ENCODE measurements around the gene DALRD3.
"Not testable (repeated sequence)": the region's sequence is repeated elsewhere in the genome, so short reads cannot be mapped to it uniquely, and the experiment has no call there.

Gene DALRD3

GRCh38 chr3:49012441-49013017 is 5.9 kb downstream of the DALRD3 start:
- Histone ChIP-seq H3K27ac (ENCODE audit: low read depth, low read length) (no peak overlapping the region), H3K4me1 (ENCODE audit: insufficient read depth, low read length) (peaks cover 14% of the 10 kb centered on the region), H3K27me3 (ENCODE audit: control insufficient read depth in 1 of 2, insufficient read depth in 2 of 2, low read length in 2 of 2) (no peaks in the 10 kb centered on the region), H3K36me3 (ENCODE audit: insufficient read depth, low read length) (peaks cover 23% of the 10 kb centered on the region), H3K9me3 (ENCODE audit: low read length) (no peaks in the 10 kb centered on the region), H3K4me3 (ENCODE audit: low read depth in 1 of 2, low read length in 2 of 2) (no peak overlapping the region), H3K9ac (ENCODE audit: low read length) (no peak overlapping the region)

- Histone ChIP-seq H3K9ac (ENCODE audit: low read length) (no peak overlapping the region), H3K27me3 (ENCODE audit: control insufficient read depth in 1 of 2, insufficient read depth in 2 of 2, low read length in 2 of 2) (no peaks in the 10 kb centered on the region), H3K27ac (ENCODE audit: low read depth, low read length) (no peak overlapping the region), H3K4me1 (ENCODE audit: insufficient read depth, low read length) (peaks cover 14% of the 10 kb centered on the region), H3K9me3 (ENCODE audit: low read length) (no peaks in the 10 kb centered on the region), H3K4me3 (ENCODE audit: low read depth in 1 of 2, low read length in 2 of 2) (no peak overlapping the region), H3K36me3 (ENCODE audit: insufficient read depth, low read length) (peaks cover 2% of the 10 kb centered on the region)
Observed at GRCh38 chr3:49009396-49009795, 9.0 kb downstream of the DALRD3 start.

DNA sequence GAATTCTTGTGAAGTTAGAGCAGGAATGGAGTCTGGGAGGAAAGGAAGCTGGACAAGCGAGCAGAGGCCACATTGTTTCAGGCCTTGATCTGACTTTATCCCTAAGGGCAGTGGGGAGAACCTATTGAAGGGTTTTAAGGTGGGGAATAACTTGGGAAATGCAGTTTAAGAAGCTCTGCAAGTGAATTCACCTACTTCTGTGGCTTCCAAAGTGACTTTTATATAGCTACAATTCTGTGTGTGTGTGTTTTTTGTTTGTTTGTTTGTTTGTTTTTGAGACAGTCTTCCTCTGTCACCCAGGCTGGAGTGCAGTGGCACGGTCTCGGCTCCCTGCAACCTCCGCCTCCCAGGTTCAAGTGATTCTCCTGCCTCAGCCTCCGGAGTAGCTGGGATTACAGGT is 9.8 kb downstream of the DALRD3 start:
- not testable (repeated sequence) for H3K27ac ChIP-seq (ENCODE audit: low read depth, low read length); H3K9me3 ChIP-seq (ENCODE audit: low read length); H3K36me3 ChIP-seq (ENCODE audit: insufficient read depth, low read length); H3K27me3 ChIP-seq (ENCODE audit: control insufficient read depth in 1 of 2, insufficient read depth in 2 of 2, low read length in 2 of 2)
- Histone ChIP-seq H3K4me1 (ENCODE audit: insufficient read depth, low read length) (peaks cover 14% of the 10 kb centered on the region), H3K4me3 (ENCODE audit: low read depth in 1 of 2, low read length in 2 of 2) (peak overlapping the region in 1 of 2 donors; percentile 54), H3K9ac (ENCODE audit: low read length) (peak overlapping the region; percentile 30)

- H3K4me3 ChIP-seq (ENCODE audit: low read depth in 1 of 2, low read length in 2 of 2) = peak overlapping the region; percentile 60 to 92
- no peaks in the 10 kb centered on the region for H3K36me3 ChIP-seq (ENCODE audit: insufficient read depth, low read length)
- H3K27ac ChIP-seq (ENCODE audit: low read depth, low read length) = peak overlapping the region; percentile 99
- peak overlapping the region; percentile 90 for H3K9ac ChIP-seq (ENCODE audit: low read length)
- peaks cover 14% of the 10 kb centered on the region for H3K4me1 ChIP-seq (ENCODE audit: insufficient read depth, low read length)
- H3K27me3 ChIP-seq (ENCODE audit: control insufficient read depth in 1 of 2, insufficient read depth in 2 of 2, low read length in 2 of 2) = no peaks in the 10 kb centered on the region
- no peaks in the 10 kb centered on the region for H3K9me3 ChIP-seq (ENCODE audit: low read length)
Observed at GRCh38 chr3:49007771-49008528, 10.4 kb downstream of the DALRD3 start.

- no peaks in the 10 kb centered on the region for H3K27me3 ChIP-seq (ENCODE audit: control insufficient read depth in 1 of 2, insufficient read depth in 2 of 2, low read length in 2 of 2)
- H3K4me3 ChIP-seq (ENCODE audit: low read depth in 1 of 2, low read length in 2 of 2) = peak within 1 kb of the TSS; percentile 60 to 92
- H3K9me3 ChIP-seq (ENCODE audit: low read length) = no peaks in the 10 kb centered on the region
- peaks cover 14% of the 10 kb centered on the region for H3K4me1 ChIP-seq (ENCODE audit: insufficient read depth, low read length)
- peak within 1 kb of the TSS; percentile 90 for H3K9ac ChIP-seq (ENCODE audit: low read length)
- H3K36me3 ChIP-seq (ENCODE audit: insufficient read depth, low read length) = no peaks in the 10 kb centered on the region
- H3K27ac ChIP-seq (ENCODE audit: low read depth, low read length) = peak within 1 kb of the TSS; percentile 99
Observed at GRCh38 chr3:49007068-49007770, 11.2 kb downstream of the DALRD3 start, which contains the start of gene WDR6. Gene WDR6, plus strand, starts transcription at chr3:49007391. Its CDS starts 41 bp downstream, at chr3:49007432.

- peaks cover 14% of the 10 kb centered on the region for H3K4me1 ChIP-seq (ENCODE audit: insufficient read depth, low read length)
- H3K9me3 ChIP-seq (ENCODE audit: low read length) = no peaks in the 10 kb centered on the region
- H3K4me3 ChIP-seq (ENCODE audit: low read depth in 1 of 2, low read length in 2 of 2) = peak overlapping the region; percentile 60 to 92
- H3K27me3 ChIP-seq (ENCODE audit: control insufficient read depth in 1 of 2, insufficient read depth in 2 of 2, low read length in 2 of 2) = no peaks in the 10 kb centered on the region
- H3K36me3 ChIP-seq (ENCODE audit: insufficient read depth, low read length) = no peaks in the 10 kb centered on the region
- peak overlapping the region; percentile 66 for H3K9ac ChIP-seq (ENCODE audit: low read length)
- H3K27ac ChIP-seq (ENCODE audit: low read depth, low read length) = peak overlapping the region; percentile 99
Observed at GRCh38 chr3:49006408-49007067, 11.8 kb downstream of the DALRD3 start.

GRCh38 chr3:49005998-49006397 is 12.4 kb downstream of the DALRD3 start:
- peaks cover 14% of the 10 kb centered on the region for H3K4me1 ChIP-seq (ENCODE audit: insufficient read depth, low read length)
- H3K27ac ChIP-seq (ENCODE audit: low read depth, low read length) = peak overlapping the region; percentile 99
- no peaks in the 10 kb centered on the region for H3K36me3 ChIP-seq (ENCODE audit: insufficient read depth, low read length)
- H3K4me3 ChIP-seq (ENCODE audit: low read depth in 1 of 2, low read length in 2 of 2) = peak overlapping the region; percentile 60 to 92
- H3K9ac ChIP-seq (ENCODE audit: low read length) = no peak overlapping the region
- no peaks in the 10 kb centered on the region for H3K27me3 ChIP-seq (ENCODE audit: control insufficient read depth in 1 of 2, insufficient read depth in 2 of 2, low read length in 2 of 2)
- H3K9me3 ChIP-seq (ENCODE audit: low read length) = no peaks in the 10 kb centered on the region

- Histone ChIP-seq H3K9ac (ENCODE audit: low read length) (no peak overlapping the region), H3K36me3 (ENCODE audit: insufficient read depth, low read length) (no peaks in the 10 kb centered on the region), H3K4me1 (ENCODE audit: insufficient read depth, low read length) (peaks cover 14% of the 10 kb centered on the region), H3K27me3 (ENCODE audit: control insufficient read depth in 1 of 2, insufficient read depth in 2 of 2, low read length in 2 of 2) (no peaks in the 10 kb centered on the region), H3K4me3 (ENCODE audit: low read depth in 1 of 2, low read length in 2 of 2) (no peak overlapping the region), H3K9me3 (ENCODE audit: low read length) (no peaks in the 10 kb centered on the region), H3K27ac (ENCODE audit: low read depth, low read length) (no peak overlapping the region)
Observed at GRCh38 chr3:49005303-49005680, 13.1 kb downstream of the DALRD3 start.

DNA sequence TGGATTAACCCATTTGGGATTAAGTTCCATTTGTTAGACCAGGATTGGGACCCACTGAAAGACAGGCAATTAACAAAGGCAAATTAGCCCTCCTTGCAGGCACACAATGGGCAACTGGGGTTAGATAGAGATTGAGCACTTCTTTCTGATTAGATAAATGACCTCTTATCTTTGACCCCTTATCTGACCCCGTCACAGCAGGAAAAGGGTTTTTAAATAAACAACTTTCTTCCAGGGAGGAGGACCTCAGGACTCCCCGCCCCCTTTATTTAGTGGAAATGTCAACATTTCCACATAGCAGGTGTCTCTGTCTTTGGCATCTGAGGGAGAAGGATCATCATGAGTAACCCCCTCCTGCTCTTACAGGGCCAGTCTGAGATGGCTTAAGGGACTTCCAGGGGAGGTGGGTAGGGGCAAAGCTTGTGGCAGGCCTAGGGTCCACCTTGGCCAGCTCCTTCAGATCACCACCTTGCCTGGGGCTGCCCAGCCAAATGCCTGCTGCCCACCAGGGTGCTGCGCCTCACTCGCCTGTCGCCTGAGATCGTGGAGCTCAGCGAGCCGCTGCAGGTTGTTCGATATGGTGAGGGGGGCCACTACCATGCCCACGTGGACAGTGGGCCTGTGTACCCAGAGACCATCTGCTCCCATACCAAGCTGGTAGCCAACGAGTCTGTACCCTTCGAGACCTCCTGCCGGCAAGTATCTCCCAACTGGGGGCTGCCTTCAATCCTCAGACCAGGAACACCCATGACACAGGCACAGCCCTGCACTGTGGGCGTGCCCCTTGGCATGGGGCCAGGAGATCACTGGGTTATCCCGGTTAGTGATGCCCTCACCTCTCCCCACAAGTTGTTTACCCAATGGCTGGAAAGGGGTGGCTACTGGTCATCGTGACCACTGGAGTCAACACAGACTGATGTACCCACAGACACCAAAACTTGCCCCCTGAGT is 13.8 kb downstream of the DALRD3 start:
- Histone ChIP-seq H3K4me3 (ENCODE audit: low read depth in 1 of 2, low read length in 2 of 2) (no peak overlapping the region), H3K4me1 (ENCODE audit: insufficient read depth, low read length) (peaks cover 14% of the 10 kb centered on the region), H3K9ac (ENCODE audit: low read length) (no peak overlapping the region), H3K36me3 (ENCODE audit: insufficient read depth, low read length) (no peaks in the 10 kb centered on the region), H3K27me3 (ENCODE audit: control insufficient read depth in 1 of 2, insufficient read depth in 2 of 2, low read length in 2 of 2) (no peaks in the 10 kb centered on the region), H3K27ac (ENCODE audit: low read depth, low read length) (no peak overlapping the region), H3K9me3 (ENCODE audit: low read length) (no peaks in the 10 kb centered on the region)

GRCh38 chr3:49001155-49001554 is 17.2 kb downstream of the DALRD3 start:
- H3K27ac ChIP-seq (ENCODE audit: low read depth, low read length) = no peak overlapping the region
- H3K36me3 ChIP-seq (ENCODE audit: insufficient read depth, low read length) = no peaks in the 10 kb centered on the region
- H3K4me1 ChIP-seq (ENCODE audit: insufficient read depth, low read length) = peaks cover 1% of the 10 kb centered on the region
- no peak overlapping the region for H3K4me3 ChIP-seq (ENCODE audit: low read depth in 1 of 2, low read length in 2 of 2)
- H3K9me3 ChIP-seq (ENCODE audit: low read length) = no peaks in the 10 kb centered on the region
- H3K27me3 ChIP-seq (ENCODE audit: control insufficient read depth in 1 of 2, insufficient read depth in 2 of 2, low read length in 2 of 2) = no peaks in the 10 kb centered on the region
- no peak overlapping the region for H3K9ac ChIP-seq (ENCODE audit: low read length)

All from muscle layer of colon (tissue), 2 donors.